T-helper 9 cell (primary cell): ENCODE results near the gene EMILIN3.

Experiments
- DNase-seq: peaks from one replicate; pipeline ENCODE4 v3.0.0-alpha.2; 2020

The EMILIN3 gene

DNA sequence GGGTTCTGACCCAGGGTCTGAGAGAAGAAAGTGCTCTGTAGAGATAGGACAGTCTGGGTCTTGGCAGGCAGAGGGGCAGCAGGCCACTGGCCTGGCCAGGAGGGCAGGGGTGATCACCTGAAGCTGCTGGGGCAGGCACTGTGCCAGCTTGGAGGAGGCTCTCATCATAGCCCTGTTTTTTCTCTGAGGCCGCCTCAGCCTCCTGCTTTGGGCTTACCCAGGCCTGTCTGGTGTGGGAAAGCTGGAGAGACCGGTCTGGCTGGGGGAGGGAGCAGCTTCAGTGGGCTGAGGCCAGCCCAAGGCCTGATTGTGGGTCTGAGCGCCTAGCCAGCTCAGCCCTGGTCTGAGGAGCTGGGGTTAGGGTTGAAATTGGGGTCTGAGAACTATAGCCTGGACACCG, 22.1 kb downstream of the EMILIN3 start:
- DNase-seq = no peak

- DNase-seq = no peak
These were observed 23.8 kb downstream of the EMILIN3 start for GRCh38 chr20:41342474-41343464.

GRCh38 chr20:41340327-41341055, 26.1 kb downstream of the EMILIN3 start, which contains the start of gene LPIN3:
Gene LPIN3 (plus strand): TSS chr20:41340821. CDS start chr20:41345804, 4,983 bp downstream.
- peak; percentile 48 for DNase-seq

GRCh38 chr20:41339957-41340326, 26.7 kb downstream of the EMILIN3 start:
- DNase-seq = peak; percentile 84

- no peak for DNase-seq
These were observed 29.7 kb downstream of the EMILIN3 start for GRCh38 chr20:41336711-41337492.

DNA sequence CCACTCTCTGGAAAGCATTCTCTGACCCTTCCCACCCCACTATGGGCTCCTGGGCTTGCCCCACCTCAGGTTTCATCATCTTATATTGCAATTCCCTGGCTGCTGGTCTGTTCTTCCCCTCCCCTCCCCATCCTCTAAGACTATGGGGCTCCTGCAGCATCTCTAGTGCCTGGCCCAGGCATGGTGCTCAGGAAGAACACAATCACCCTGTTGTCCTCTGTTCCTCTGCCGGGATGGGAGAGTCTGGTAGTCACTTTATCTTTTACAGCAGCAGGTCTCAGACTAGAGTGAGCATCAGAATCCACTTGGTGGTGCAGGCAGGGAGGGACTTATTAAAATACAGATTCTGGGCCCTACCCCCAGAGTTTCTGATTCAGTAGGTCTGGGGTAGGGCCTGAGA, 31.0 kb downstream of the EMILIN3 start:
- DNase-seq = no peak

DNA sequence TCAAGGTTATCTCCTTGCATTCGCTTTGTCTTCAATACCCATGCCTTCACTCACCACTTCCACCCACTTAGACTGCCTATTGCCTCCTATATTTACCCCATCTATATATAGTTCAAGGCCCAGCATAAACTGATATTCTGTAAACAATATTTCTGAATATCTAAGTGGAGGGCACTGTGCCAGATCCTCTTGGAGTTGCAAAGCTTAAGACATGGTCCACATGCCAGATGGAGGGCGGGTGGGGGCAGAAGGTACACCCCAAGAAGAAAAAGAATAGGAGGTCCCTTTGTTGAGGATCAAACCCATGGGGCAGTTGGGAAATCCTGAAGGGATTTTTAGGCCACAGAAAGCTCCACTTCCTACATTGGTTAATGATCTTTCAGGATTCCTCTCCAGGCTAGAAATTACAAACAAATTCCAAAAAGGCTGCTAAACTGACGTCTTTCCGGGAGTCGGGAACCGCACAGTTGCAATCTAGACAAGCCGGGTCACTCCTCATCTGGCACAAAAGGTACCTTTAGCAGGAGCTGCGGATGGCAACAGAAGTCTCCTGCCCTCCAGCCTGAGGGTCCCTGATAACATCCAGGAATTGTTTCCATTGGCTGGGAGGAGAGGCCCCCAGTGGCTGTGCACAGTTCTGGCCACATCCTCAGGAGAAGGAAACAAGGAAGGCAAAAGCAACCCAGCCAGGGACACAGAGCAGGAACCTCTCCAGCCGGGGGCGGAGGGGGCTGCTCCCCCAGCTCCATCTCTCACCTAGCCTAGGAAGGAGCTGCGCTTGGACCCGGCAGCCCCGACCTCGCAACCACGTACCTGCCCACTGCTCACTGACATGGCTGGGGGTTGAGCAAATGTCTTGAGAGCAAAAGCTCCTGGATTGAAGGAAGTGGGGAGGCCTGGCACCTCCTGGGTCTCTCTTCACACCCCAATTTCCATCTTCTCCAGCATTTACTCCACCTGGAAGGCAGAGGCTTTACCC, 31.9 kb downstream of the EMILIN3 start:
- no peak for DNase-seq

DNA sequence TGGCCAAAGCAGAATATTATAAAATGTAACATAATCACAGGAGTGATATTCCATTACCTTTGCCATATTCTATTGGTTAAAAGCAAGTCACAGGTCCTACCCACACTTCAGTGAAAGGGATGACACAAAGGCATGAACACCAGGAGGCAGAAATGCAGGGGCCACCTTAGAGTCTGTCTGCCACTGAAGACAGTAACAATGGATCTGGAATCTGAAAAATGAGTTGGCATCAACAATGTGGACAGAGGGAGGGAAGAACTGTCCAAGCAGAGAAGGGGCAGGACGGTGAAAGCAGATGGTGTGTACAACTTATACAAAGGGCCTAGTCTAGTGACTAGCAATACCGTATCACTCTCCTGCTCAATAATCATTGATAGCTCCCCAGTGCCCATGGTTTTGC, 32.6 kb downstream of the EMILIN3 start:
- DNase-seq = no peak

- DNase-seq = no peak
These were observed 34.9 kb downstream of the EMILIN3 start for GRCh38 chr20:41331731-41332130.

DNA sequence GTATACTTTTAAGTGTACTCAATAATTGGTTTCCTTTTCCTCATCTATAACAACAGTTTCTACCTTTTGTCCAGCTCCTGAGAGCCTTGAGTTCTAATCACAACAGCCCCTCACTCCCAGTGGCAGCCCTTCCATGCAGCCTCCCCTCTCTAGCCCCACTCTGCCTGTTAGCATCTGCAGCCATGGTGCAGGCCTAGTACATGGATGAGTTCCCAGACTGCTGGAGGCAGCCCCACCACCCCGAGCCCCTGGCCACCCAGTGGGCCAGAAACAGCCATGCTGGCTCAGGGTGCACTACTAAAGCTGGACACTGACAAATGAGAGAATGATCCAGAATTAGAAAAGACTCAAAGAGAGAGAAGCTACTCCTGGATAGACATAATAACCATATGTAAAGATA, 35.7 kb downstream of the EMILIN3 start:
- DNase-seq = no peak

DNA sequence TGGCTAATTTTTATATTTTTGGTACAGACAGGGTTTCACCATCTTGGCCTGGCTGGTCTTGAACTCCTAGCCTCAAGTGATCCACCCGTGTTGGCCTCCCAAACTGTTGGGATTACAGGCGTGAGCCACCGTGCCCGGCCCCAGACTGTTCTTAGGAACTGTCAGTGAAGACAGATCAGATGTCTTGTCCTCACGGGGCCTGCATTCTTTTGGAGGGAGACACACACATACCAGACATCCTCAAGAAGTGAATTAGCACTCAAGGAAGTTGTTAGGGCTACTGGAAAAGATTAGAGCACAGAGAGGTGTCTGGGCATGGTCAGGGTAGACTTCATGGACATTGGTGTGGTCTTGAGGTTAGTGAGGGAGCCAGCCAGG, 36.3 kb downstream of the EMILIN3 start:
- DNase-seq = no peak

- DNase-seq = peak; percentile 15
These were observed 36.9 kb downstream of the EMILIN3 start for GRCh38 chr20:41329435-41330342.

DNA sequence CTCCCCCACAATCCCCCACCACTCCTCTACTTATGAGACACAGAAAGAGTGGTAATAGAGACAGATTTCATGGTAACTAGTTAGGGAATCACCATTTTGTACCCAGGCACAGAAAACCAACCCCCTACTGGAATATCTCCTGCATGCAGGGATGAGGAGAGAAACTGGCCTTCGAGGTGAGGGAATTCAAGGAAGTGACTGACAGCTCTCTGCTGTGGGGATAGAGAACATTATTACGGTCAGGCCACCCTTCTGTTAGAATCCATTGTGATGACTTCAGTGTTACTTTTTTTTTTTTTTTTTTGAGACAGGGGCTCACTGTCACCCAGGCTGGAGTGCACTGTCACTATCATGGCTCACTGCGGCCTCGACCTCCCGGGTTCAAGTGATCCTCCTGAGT, 39.4 kb downstream of the EMILIN3 start:
- no peak for DNase-seq

DNA sequence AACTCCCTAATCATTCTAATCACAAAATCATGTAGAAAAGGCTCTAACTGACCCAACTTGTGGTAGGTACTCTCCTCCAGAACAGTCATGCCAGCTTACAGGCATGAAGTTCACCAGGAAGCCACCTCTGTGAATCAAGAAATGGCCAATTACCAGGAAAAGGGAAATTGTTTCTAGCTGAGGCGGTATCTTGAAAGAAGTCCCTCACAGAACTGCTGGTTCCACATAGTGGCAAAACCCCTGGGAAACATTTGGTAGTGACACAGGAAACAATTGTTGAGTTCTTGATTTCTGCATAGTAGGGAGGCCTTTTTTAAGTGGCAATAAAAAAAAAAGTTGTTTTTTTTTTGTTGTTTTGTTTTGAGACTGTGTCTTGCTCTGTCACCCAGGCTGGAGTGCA, 45.6 kb downstream of the EMILIN3 start:
- no peak for DNase-seq

DNA sequence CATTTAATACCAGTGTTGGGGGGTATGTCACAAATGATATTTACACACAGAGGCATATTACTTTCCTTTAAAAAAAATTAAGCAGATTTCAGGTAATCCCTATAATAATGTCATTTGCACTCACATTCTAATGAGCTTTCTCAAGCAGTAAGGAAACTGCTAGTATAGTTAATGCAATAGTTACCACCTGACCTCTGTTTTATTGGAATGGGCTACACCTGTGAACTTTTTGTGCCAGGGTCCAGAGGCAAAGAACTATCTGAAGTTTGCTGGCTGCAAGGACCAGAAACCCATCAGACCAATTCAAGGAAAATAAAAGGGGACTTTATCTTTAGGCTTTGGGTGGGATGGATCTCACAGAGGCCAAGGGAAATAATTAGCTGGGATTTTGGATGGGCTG, 46.2 kb downstream of the EMILIN3 start:
- DNase-seq = no peak

GRCh38 chr20:41318271-41318649, 48.4 kb downstream of the EMILIN3 start:
- no peak for DNase-seq

DNA sequence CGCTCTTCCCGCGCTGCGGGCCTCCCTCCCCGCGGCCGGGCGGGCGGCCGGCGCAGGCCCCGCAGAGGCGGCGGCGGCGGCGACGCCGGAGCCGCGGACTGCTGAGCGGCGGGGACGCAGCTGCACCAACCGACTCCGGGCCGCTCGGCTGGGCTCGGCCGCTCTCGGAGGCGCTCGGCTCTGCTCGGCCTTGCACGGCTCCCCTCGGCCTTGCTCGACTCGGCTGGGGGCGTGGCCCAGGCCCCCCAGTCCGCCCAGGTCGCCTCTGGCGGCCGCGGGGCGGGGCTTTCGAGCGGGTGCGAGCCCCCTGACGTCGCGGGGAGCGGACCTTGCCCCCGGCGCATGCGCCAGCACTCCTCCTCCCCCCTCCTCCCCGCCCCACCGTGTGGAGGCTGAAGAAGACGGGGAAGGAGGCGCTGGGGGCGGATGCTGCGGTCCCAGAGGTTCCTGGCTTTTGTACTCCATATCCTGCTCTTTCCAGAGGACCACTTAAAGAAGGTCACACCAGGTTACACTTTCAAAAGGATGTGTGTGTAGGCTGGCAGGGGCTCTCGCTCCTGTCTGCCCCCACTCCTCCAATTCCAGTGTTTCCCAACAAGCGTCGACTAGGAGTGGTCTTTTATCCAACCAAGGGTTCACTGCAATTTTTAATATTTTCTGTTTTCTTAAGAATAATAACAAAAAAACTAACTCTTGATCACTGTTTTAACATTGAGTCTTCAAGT, 48.9 kb downstream of the EMILIN3 start, which contains the start of gene ZHX3:
TSS of gene ZHX3 (minus strand) at position 186 of the 725 bp plus-strand sequence. CDS start 112,815 bp downstream, outside the sequence.
- DNase-seq = peak; percentile 88

- peak; percentile 70 for DNase-seq
These were observed 49.7 kb downstream of the EMILIN3 start for GRCh38 chr20:41316602-41317545.

DNA sequence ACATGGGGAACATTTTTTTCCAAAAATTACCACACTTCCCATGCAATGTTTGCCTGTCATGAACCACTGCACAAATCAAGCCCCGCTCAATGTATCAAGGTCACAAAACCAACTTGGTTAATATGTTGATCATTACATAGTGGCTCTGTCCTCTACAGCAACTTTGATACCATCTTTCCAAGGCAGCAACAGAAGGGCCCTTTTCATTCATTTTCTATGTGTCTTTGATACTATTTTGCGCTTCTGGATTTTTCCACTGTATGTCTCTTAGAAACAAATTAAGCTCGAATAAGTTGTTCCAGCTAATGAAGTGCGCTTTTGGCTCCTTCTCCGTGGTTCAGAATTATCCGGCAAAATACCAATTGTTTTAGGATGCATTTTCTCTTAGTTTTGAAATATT, 50.6 kb downstream of the EMILIN3 start:
- DNase-seq = no peak
